GM12874 (cell line): ENCODE results near the gene COX19.

Experiments
- TF ChIP-seq, protein P1 (sequence below): IDR thresholded peaks from 2 replicates; pipeline ENCODE4 v1.5.1; 2011; ENCODE audit warnings: low read depth, mild to moderate bottlenecking, control low read depth, low read length, moderate library complexity; ENCODE audit not compliant: insufficient read depth

COX19 gene

DNA sequence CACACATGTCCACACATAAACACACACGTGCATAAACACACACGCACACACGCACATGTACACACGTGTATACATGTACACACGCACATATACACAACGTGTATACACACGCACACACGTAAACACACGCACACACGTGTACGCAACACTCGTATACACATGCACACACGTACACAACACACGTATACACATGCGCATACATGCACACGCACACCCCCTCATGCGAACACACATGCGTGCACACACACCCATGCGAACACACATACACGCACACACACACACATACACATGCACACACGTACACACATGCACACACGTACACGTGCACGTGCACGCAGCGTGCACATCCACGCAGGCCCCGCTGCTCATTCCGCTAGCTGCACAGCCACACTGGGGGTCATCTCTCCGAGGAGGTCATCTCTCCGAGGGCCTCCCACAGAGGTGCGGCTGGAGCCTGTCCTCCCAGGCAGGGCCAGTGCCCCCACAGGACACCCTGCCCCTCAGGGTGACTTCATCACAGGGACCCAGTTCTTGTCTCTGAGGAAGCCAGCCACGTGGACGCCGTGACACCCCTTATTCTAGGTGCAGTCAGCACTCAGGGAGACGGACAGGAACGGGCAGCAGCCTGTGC is 33.5 kb upstream of the COX19 start:
- TF ChIP-seq, protein P1, sequence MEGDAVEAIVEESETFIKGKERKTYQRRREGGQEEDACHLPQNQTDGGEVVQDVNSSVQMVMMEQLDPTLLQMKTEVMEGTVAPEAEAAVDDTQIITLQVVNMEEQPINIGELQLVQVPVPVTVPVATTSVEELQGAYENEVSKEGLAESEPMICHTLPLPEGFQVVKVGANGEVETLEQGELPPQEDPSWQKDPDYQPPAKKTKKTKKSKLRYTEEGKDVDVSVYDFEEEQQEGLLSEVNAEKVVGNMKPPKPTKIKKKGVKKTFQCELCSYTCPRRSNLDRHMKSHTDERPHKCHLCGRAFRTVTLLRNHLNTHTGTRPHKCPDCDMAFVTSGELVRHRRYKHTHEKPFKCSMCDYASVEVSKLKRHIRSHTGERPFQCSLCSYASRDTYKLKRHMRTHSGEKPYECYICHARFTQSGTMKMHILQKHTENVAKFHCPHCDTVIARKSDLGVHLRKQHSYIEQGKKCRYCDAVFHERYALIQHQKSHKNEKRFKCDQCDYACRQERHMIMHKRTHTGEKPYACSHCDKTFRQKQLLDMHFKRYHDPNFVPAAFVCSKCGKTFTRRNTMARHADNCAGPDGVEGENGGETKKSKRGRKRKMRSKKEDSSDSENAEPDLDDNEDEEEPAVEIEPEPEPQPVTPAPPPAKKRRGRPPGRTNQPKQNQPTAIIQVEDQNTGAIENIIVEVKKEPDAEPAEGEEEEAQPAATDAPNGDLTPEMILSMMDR = no peak

DNA sequence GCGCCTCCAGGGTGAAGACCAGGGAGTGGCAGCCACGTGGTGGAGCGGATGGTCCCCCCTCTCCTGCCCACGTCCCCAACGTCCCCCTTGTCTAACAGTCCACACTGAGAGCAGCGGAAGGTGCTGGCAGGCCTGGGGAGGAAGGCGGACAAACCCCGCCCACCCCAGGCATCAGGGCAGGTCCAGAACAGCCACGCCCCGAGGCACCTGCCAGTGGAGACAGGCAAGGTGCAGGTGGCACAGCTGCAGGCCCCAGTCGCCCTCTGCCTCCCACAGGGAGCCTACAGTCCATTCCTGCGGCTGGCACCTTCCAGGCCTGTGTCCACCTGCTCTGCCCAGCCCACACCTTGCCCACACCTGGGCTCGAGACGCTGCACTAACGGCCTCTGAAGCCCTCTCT is 32.6 kb upstream of the COX19 start:
- TF ChIP-seq, protein P1 = no peak

DNA sequence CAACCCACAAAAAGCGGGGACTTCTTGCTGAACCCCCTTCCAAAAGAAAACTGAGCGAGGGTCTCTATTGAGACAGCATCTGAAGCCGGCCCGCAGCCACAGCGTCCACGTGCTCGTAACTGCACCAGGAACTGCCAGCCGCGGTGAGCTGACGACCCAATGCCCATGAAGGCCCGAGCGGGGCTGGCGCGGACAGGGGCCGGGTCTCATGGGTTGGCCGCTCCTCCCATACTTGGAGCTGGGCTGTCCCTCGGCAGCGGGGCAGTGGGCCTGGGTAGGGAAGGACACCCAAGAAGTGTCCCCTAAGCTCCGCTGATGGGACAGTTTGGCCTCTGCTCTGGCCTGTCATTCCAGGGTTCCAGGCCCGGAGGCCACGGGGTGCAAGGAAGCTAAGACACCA is 30.0 kb upstream of the COX19 start:
- TF ChIP-seq, protein P1 = no peak

DNA sequence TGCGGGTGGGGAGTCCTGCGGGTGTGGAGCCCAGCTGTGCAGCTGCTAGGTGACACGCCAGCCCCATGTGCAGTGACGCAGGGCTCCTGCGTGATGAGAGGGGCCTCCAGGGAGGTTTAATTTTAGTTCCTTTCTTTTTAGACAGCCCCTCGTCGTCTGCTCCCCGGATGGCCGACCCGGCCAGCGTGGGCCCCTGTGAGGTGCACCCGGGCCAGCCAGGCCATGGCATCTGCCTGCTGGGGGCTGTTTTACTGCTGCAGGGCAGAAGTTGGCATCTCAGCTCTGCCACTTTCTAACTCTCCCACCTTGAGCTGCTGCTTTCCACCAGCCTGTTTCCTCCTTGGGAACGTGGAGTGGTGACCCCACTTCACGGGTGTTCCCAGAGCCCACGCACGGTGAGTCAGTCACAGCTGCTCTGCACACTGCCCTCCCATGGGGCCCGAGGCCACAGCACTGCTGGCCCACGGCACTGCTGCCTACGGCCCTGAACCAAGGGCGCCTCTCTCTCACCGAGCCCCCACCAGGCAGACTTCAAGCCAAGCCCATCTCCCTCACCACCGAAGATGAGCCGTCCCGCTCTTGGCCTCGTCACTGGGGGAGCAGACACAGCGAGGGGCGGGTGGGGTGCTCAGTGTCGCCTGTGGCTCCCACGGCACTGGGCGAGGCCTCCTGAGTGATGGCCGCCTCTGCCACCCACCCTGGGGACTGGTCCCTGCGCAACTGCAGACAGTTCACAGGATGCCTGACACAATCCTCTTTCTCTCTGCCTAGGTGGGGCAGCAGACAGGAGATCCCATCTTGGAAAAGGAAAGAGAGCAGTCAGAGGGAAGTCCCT is 28.9 kb upstream of the COX19 start:
- TF ChIP-seq, protein P1 = no peak

DNA sequence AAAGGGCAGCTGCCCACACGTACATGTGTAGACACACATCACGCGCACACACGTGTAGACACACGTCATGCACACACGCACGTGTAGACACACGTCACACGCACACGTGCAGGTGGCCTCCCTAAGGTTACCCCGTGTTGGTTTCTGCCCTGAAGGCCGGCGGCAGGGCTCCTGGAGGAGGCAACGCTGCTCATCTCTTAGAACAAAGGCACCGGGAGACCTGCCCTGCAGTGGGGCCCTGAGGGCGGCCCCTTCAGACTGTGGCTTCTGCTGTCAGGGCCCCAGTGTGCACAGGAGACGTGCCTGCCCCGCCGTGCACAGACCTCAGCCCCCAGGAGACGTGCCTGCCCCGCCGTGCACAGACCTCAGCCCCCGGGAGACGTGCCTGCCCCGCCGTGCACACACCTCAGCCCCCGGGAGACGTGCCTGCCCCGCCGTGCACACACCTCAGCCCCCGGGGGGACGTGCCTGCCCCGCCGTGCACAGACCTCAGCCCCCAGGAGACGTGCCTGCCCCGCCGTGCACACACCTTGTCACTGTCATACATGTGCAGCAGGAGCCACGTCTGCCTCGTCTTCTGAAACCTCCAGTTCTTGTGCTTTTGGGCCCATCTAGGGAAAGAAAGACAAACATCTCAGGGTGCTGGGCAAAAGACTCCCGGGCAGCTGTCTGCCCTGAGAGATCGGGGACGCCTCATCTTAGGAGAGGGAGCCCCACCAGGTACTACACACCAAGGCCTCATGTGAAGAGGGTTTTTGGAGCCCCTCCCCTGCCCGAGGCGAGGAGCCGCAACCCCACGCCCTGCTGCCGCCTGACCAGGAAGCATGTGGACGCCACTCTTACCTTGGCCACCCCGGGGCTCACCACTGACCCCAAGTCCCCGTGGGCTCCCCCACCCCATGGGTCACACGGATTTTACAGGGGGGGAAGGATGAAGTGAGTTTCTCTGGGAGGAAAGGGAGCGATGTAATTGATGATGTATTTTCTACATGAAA is 24.9 kb upstream of the COX19 start:
- TF ChIP-seq, protein P1 = no peak

DNA sequence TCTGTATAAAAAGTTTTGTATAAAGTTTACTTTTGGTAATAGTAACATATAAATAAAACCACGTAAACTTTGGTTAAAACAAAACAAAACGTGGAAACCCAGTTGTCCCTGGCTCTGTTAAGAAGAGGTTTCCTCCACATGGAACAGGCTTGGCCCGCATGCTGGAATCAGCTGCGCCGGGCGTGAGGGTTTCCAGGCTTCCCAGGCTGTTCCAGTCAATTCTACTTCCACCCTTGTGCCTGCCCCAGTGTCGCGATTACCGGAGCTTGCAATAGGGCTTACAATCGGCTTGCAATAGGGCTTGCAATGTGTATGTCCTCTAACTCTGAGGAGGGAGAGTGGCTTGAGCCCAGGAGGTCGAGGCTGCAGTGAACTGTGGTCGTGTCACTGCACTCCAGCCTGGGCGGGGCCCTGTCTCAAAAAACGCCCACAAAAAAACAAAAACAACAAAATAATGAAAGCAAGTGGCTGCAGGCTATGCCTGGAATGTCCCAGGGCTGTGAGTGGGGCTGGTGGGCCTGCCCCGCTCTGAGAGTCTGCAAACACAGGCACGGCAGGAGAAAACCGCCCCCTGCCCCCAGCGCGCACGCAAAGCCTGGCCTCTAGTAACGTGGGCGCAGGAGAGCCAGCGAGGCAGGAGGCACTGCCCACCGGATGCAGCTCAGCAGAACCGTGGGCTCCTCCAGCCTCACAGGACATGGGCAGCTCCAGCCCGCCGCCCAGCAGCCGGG is 24.0 kb upstream of the COX19 start:
- TF ChIP-seq, protein P1 = no peak
